Fibroblast of lung (primary cell): Measurements from ENCODE around the gene CARMIL3. TPM values are rescaled to one million over a fixed set of nuclear protein-coding genes. Genes with fewer than 3 reads are reported as not detected.

Experiments used
- DNase-seq, 2 donors: peaks; one replicate each; pipeline versions ENCODE4 v3.0.0 to v3.0.0-alpha.2; 2010; ENCODE audit warnings: low read depth in 2 of 2
- H2AFZ ChIP-seq: 2 replicates; pipeline ENCODE4 v1.5.1; 2012; ENCODE audit warnings: low read length, control low read depth, inconsistent platforms
- H3K27ac ChIP-seq: 2 replicates; pipeline ENCODE4 v1.5.1; 2011; ENCODE audit warnings: low read length, control low read depth; ENCODE audit not compliant: insufficient read depth
- H3K27me3 ChIP-seq: 2 replicates; pipeline ENCODE4 v1.5.1; 2011; ENCODE audit warnings: mild to moderate bottlenecking, low read length; ENCODE audit not compliant: control insufficient read depth, insufficient read depth
- H3K36me3 ChIP-seq: 2 replicates; pipeline ENCODE4 v1.5.1; 2011; ENCODE audit warnings: low read length; ENCODE audit not compliant: control insufficient read depth, insufficient read depth
- H3K4me1 ChIP-seq: 2 replicates; pipeline ENCODE4 v1.5.1; 2011; ENCODE audit warnings: low read length; ENCODE audit not compliant: control insufficient read depth, insufficient read depth; ENCODE audit errors: extremely low read depth
- H3K4me2 ChIP-seq: 2 replicates; pipeline ENCODE4 v1.5.1; 2011; ENCODE audit warnings: low read length, control low read depth; ENCODE audit not compliant: insufficient read depth; ENCODE audit errors: extremely low read depth
- H3K4me3 ChIP-seq, 4 experiments: fragments of 200-600 bp in 1 of 4; sonication (generic) in 1 of 4; replicated peaks in 1 of 4; 2 replicates each; pipeline ENCODE4 v1.5.1; 2011 to 2016; ENCODE audit warnings: low read length in 4 of 4, low read depth in 3 of 4, mild to moderate bottlenecking in 3 of 4, control low read depth in 2 of 4, inconsistent platforms in 1 of 4, mixed read lengths in 1 of 4; ENCODE audit not compliant: insufficient read depth in 1 of 4; ENCODE audit errors: control extremely low read depth in 1 of 4
- H3K79me2 ChIP-seq: 2 replicates; pipeline ENCODE4 v1.5.1; 2012; ENCODE audit warnings: mild to moderate bottlenecking, low read length, inconsistent platforms; ENCODE audit not compliant: control insufficient read depth, insufficient read depth
- H3K9ac ChIP-seq: 2 replicates; pipeline ENCODE4 v1.5.1; 2011; ENCODE audit warnings: mild to moderate bottlenecking, low read length, control low read depth; ENCODE audit not compliant: insufficient read depth
- H3K9me3 ChIP-seq: 2 replicates; pipeline ENCODE4 v1.5.1; 2012; ENCODE audit warnings: low read depth, low read length; ENCODE audit not compliant: control insufficient read depth, insufficient read depth
- H4K20me1 ChIP-seq: 2 replicates; pipeline ENCODE4 v1.5.1; 2011; ENCODE audit warnings: low read length; ENCODE audit not compliant: control insufficient read depth, insufficient read depth; ENCODE audit errors: extremely low read depth
- CTCF ChIP-seq, 2 donors: IDR thresholded peaks in 1 of 2; conservative IDR thresholded peaks in 1 of 2; 1 replicate in 1 of 2; 2 replicates in 1 of 2; pipeline ENCODE4 v1.5.1; 2011 to 2012; ENCODE audit warnings: low read length in 2 of 2, control low read depth in 1 of 2, inconsistent platforms in 1 of 2, low read depth in 1 of 2, mild to moderate bottlenecking in 1 of 2
- EZH2 ChIP-seq: IDR thresholded peaks from 2 replicates; pipeline ENCODE4 v1.5.1; 2012; ENCODE audit warnings: low read length, control low read depth, mild to moderate bottlenecking; ENCODE audit errors: missing control alignments
- polyA plus RNA-seq, 2 donors: library from polyadenylated mRNA; depleted of rRNA in 1 of 2; stranded (reverse) in 1 of 2; unstranded in 1 of 2; fragments of >200 nt; gene quantifications; 2 replicates each; pipeline ENCODE4 v1.2.1, GENCODE V29; 2011 to 2012; ENCODE audit warnings: missing spikeins in 1 of 2
- total RNA-seq: library from RNA; depleted of rRNA; stranded (reverse); fragments of >200 nt; gene quantifications from 2 replicates; pipeline ENCODE4 v1.2.1, GENCODE V29; 2014

CARMIL3 gene
- total and polyA plus RNA-seq, 2 donors (not counting 1 experiment from before 2014, with no cell fraction given), result 0.17 TPM; not detected in 1

GRCh38 chr14:24095271-24096068, 43.7 kb downstream of the CARMIL3 start:
- Histone ChIP-seq H3K4me2 (peak overlapping the region; percentile 77), H2AFZ (peak overlapping the region; percentile 6), H3K4me1 (peaks cover 2% of the 10 kb centered on the region), H3K27ac (peak overlapping the region; percentile 64), H3K27me3 (no peaks in the 10 kb centered on the region), H3K9ac (no peak overlapping the region), H4K20me1 (no peaks in the 10 kb centered on the region), H3K9me3 (no peaks in the 10 kb centered on the region), H3K79me2 (no peaks in the 10 kb centered on the region), H3K4me3 (peak overlapping the region; percentile 66 to 91 (median 84)), H3K36me3 (peaks cover 2% of the 10 kb centered on the region)
- no peak for TF ChIP-seq CTCF (conservative IDR thresholded peaks at IDR 0.05 in 1 of 2, IDR thresholded peaks at IDR 0.05 in 1 of 2; ENCODE audit: low read depth in 1 of 2, low read length in 2 of 2)
- no peak for TF ChIP-seq EZH2
- DNase-seq, result peak in 1 of 2 donors; percentile 62

GRCh38 chr14:24096545-24097181, 44.9 kb downstream of the CARMIL3 start:
- Histone ChIP-seq H3K4me3 (no peak overlapping the region), H3K27ac (no peak overlapping the region), H3K79me2 (no peaks in the 10 kb centered on the region), H3K9me3 (no peaks in the 10 kb centered on the region), H2AFZ (no peak overlapping the region), H4K20me1 (no peaks in the 10 kb centered on the region), H3K4me1 (peaks cover 2% of the 10 kb centered on the region), H3K4me2 (no peak overlapping the region), H3K9ac (no peak overlapping the region), H3K36me3 (peaks cover 2% of the 10 kb centered on the region), H3K27me3 (no peaks in the 10 kb centered on the region)
- no peak for DNase-seq
- TF ChIP-seq CTCF (conservative IDR thresholded peaks at IDR 0.05 in 1 of 2, IDR thresholded peaks at IDR 0.05 in 1 of 2; ENCODE audit: low read depth in 1 of 2, low read length in 2 of 2) (no peak), EZH2 (no peak)

- no peaks in the 10 kb centered on the region for H3K79me2 ChIP-seq
- H3K36me3 ChIP-seq, result peaks cover 2% of the 10 kb centered on the region
- H3K9me3 ChIP-seq, result no peaks in the 10 kb centered on the region
- DNase-seq, result no peak
- H3K4me3 ChIP-seq, result no peak overlapping the region
- H2AFZ ChIP-seq, result no peak overlapping the region
- H3K4me2 ChIP-seq, result no peak overlapping the region
- no peaks in the 10 kb centered on the region for H3K27me3 ChIP-seq
- no peaks in the 10 kb centered on the region for H4K20me1 ChIP-seq
- H3K9ac ChIP-seq, result no peak overlapping the region
- peaks cover 2% of the 10 kb centered on the region for H3K4me1 ChIP-seq
- no peak overlapping the region for H3K27ac ChIP-seq
- TF ChIP-seq CTCF (conservative IDR thresholded peaks at IDR 0.05 in 1 of 2, IDR thresholded peaks at IDR 0.05 in 1 of 2; ENCODE audit: low read depth in 1 of 2, low read length in 2 of 2), result no peak
- TF ChIP-seq EZH2, result no peak
These were observed 46.6 kb downstream of the CARMIL3 start for GRCh38 chr14:24098229-24098926.
